ENCODE data around the gene SHISA7.

DNA sequence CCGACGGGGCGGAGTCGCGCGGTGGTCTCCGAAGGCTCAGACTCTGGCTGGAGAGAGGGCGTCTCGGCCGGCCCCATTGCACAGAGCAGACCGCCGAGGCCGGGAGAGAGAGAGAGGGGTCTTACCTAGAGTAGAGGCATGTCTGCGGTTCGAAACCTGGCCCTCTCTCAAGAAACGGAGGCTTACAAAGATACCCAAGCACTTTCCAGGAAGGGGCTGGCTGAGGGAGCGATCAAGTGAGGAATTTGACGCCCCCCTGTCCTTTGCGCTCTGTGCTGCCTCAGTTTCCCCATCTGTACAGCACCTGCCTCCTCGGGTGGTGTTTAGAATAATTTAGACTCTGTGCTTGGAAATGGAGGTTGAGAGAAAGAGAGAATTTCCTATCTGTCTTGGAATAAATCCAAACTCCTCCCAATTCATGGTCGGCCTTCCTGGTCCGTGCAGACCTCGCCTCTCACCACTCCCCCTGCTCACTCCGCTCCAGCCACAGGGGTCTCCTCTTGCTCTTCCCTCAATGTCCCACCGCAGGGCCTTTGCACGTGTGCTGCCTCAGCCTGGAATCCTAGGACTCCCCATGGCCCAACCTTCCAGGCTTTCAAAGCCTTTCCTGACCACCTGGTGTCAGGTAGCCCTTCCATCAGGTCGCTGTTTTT is 19.0 kb upstream of the SHISA7 start:
- TF ChIP-seq, protein P1, sequence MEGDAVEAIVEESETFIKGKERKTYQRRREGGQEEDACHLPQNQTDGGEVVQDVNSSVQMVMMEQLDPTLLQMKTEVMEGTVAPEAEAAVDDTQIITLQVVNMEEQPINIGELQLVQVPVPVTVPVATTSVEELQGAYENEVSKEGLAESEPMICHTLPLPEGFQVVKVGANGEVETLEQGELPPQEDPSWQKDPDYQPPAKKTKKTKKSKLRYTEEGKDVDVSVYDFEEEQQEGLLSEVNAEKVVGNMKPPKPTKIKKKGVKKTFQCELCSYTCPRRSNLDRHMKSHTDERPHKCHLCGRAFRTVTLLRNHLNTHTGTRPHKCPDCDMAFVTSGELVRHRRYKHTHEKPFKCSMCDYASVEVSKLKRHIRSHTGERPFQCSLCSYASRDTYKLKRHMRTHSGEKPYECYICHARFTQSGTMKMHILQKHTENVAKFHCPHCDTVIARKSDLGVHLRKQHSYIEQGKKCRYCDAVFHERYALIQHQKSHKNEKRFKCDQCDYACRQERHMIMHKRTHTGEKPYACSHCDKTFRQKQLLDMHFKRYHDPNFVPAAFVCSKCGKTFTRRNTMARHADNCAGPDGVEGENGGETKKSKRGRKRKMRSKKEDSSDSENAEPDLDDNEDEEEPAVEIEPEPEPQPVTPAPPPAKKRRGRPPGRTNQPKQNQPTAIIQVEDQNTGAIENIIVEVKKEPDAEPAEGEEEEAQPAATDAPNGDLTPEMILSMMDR (IDR thresholded peaks at IDR 0.05; ENCODE audit: low read depth, low read length, missing input control), result no peak
- TF ChIP-seq SP1 (IDR thresholded peaks at IDR 0.05) (no peak), EGR1 (IDR thresholded peaks at IDR 0.05; ENCODE audit: low read depth in 2 of 2) (no peak), FOXA1 (IDR thresholded peaks at IDR 0.05) (no peak), RAD21 (IDR thresholded peaks at IDR 0.05) (no peak), GABPA (IDR thresholded peaks at IDR 0.05 in 1 of 2, conservative IDR thresholded peaks at IDR 0.05 in 1 of 2) (no peak), JUND (IDR thresholded peaks at IDR 0.05) (no peak), YY1 (IDR thresholded peaks at IDR 0.05) (no peak)
- TF ChIP-seq, protein P2, sequence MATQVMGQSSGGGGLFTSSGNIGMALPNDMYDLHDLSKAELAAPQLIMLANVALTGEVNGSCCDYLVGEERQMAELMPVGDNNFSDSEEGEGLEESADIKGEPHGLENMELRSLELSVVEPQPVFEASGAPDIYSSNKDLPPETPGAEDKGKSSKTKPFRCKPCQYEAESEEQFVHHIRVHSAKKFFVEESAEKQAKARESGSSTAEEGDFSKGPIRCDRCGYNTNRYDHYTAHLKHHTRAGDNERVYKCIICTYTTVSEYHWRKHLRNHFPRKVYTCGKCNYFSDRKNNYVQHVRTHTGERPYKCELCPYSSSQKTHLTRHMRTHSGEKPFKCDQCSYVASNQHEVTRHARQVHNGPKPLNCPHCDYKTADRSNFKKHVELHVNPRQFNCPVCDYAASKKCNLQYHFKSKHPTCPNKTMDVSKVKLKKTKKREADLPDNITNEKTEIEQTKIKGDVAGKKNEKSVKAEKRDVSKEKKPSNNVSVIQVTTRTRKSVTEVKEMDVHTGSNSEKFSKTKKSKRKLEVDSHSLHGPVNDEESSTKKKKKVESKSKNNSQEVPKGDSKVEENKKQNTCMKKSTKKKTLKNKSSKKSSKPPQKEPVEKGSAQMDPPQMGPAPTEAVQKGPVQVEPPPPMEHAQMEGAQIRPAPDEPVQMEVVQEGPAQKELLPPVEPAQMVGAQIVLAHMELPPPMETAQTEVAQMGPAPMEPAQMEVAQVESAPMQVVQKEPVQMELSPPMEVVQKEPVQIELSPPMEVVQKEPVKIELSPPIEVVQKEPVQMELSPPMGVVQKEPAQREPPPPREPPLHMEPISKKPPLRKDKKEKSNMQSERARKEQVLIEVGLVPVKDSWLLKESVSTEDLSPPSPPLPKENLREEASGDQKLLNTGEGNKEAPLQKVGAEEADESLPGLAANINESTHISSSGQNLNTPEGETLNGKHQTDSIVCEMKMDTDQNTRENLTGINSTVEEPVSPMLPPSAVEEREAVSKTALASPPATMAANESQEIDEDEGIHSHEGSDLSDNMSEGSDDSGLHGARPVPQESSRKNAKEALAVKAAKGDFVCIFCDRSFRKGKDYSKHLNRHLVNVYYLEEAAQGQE (IDR thresholded peaks at IDR 0.05), result no peak
- TF ChIP-seq, protein P3, sequence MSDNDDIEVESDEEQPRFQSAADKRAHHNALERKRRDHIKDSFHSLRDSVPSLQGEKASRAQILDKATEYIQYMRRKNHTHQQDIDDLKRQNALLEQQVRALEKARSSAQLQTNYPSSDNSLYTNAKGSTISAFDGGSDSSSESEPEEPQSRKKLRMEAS (IDR thresholded peaks at IDR 0.05), result no peak
